Coronary artery (tissue), 2 donors: ENCODE results near the gene UBE2J2.

Experiments used
- DNase-seq: peaks from one replicate; pipeline ENCODE4 v3.0.0-alpha.2; 2017; ENCODE audit warnings: low spot score
- H3K27ac ChIP-seq, 2 donors: fragments of 200-600 bp; sonication (generic); one replicate each; pipeline ENCODE4 v1.5.1; 2016 to 2019
- H3K4me3 ChIP-seq: fragments of 200-600 bp; sonication (generic); 2 replicates; pipeline ENCODE4 v1.5.1; 2016; ENCODE audit warnings: mild to moderate bottlenecking, moderate library complexity
- TF ChIP-seq, protein P1 (sequence below): fragments of 200-600 bp; sonication (generic); IDR thresholded peaks from one replicate; pipeline ENCODE4 v1.5.1; 2019; ENCODE audit warnings: antibody characterized with exemption

Gene UBE2J2

DNA sequence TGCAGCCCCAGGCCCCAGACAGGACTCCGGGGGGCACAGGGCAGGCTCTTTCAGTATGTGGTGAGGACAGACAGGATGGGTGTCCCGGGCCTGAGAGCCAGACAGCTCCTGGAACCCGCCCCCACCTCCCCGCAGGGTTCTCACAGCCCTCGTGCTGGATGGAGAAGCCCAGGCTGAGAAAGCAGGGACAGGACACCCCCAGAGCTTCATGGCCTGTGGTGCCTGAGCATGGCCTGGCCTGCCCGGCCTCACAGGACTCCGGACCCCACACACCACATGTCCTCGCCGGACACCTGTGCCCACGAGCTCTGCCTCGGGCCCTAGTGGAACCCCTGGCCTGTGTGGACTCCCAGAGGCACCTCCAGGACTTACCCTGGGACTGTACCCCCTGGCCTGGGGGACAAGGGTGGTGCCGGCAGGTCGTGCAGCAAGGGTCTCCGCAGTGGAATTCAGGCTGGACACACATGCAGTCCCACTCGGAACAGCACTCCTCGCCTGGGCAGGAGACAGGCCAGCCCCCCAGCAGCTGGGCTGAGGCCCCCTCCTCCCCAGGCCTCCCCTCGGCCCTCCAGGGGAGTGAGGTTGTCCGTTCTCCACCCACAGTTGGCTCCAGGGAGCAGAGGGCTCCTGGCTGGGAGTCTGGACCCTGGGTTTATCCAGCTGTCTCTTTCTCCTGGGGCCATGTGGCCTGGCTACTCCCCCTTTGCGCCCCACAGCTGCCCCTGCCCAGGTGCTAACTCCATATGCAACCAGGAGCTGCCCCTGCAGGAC is 68.5 kb downstream of the UBE2J2 start:
- TF ChIP-seq, protein P1, sequence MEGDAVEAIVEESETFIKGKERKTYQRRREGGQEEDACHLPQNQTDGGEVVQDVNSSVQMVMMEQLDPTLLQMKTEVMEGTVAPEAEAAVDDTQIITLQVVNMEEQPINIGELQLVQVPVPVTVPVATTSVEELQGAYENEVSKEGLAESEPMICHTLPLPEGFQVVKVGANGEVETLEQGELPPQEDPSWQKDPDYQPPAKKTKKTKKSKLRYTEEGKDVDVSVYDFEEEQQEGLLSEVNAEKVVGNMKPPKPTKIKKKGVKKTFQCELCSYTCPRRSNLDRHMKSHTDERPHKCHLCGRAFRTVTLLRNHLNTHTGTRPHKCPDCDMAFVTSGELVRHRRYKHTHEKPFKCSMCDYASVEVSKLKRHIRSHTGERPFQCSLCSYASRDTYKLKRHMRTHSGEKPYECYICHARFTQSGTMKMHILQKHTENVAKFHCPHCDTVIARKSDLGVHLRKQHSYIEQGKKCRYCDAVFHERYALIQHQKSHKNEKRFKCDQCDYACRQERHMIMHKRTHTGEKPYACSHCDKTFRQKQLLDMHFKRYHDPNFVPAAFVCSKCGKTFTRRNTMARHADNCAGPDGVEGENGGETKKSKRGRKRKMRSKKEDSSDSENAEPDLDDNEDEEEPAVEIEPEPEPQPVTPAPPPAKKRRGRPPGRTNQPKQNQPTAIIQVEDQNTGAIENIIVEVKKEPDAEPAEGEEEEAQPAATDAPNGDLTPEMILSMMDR = no peak
- Histone ChIP-seq H3K27ac (no peak overlapping the region), H3K4me3 (no peak overlapping the region)
- DNase-seq = no peak

DNA sequence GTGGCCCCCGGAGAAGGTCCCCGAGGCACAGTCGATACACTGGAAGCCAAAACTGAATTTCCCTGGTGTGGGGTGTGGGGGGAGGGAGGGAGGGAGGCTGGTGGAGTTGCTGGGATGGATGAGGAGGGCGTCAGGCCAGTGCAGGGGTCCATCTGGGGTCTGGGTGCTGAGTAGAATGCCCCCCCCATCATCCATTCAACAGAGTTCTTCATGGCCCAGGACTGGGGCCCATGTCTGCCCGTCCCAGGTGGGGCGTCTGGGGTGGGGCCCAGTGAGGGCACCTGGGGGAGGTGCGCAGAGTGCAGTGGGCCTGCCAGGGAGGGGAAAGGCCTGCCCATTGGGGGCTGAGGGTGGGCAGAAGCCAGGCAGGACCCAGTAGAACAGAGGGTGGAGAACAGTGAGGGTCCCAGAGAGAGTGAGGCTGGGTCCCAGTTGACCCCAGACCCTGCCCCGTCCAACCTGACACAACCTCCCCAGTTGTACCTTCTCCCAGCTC is 69.2 kb downstream of the UBE2J2 start:
- Histone ChIP-seq H3K4me3 (no peak overlapping the region), H3K27ac (no peak overlapping the region)
- no peak for DNase-seq
- TF ChIP-seq, protein P1 = no peak
